ENCODE measurements around the gene MACROH2A1. TPM values are rescaled to one million over a fixed set of nuclear protein-coding genes. Genes with fewer than 3 reads are reported as not detected.

The MACROH2A1 gene
- total RNA-seq, 1 donor from 2014 or later = 219 TPM

DNA sequence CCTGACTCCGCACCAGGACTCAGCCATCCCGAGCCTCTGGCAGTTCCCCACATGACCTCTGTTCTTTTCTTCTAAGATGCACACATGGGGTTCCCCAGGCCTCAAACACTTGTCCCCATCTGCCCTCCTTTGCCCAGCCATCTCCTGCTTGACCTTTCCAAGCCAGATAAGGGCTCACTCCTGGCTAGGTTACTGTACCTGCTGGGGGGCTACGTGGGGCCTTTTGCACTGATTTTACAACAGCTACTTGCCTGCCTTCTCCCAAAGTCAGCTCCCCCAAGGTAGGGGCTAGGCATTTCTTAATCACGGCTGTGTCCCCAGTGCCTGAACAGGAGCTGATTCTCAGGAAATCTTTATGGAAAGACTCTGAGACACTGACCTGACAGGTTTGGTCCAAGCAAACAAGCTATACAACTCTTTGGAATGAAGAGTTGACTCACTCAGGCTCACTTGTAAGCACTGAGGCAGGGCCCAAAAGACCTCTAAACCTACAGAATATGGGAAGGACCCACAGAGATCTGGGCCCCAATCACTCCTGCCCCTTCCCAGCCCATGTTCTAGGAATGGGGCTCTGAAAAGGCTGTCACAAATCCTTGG, 2.5 kb downstream of the MACROH2A1 start:
- no peak for DNase-seq

DNA sequence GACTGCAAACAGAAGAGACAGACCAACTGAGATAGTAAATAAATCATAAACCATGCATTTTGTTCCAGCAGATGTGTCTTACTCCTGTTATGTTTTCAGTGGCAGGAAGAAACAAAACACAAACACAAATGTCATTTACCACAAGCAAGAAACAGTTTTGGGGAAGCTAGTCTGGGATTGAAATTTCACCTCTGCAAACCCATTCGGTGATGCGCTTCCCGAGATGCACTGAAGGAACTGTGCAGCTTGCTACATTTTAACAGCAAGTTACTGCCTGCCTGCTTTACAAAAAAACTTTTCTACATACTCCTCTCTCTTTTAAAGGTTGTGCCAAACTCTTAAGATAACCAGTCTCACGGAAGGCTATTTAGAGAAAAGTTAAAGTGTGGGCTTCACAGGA, 3.2 kb downstream of the MACROH2A1 start:
- no peak for DNase-seq

GRCh38 chr5:135395451-135395850, 3.6 kb downstream of the MACROH2A1 start:
- DNase-seq = no peak

- no peak for DNase-seq
Measured at GRCh38 chr5:135394095-135394494, 4.9 kb downstream of the MACROH2A1 start.

DNA sequence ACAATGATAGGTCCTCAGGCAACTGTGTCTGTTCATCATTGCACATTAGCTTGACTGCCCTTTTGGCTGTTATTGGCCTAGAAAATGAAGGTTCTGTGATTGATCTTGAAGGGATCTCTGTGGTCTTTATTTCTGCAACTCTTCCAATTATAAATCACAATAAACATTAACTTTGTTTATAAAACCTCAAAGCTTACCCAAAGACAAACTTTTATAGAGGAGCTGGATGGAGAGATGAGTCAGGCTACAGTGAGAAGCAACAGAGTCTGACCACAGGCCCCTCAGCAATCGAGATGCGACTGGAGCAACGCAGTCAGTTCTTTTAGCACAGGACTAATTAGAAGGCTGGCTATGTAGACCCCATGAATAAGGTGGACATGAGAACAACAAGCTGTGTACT, 5.3 kb downstream of the MACROH2A1 start:
- DNase-seq = no peak

DNA sequence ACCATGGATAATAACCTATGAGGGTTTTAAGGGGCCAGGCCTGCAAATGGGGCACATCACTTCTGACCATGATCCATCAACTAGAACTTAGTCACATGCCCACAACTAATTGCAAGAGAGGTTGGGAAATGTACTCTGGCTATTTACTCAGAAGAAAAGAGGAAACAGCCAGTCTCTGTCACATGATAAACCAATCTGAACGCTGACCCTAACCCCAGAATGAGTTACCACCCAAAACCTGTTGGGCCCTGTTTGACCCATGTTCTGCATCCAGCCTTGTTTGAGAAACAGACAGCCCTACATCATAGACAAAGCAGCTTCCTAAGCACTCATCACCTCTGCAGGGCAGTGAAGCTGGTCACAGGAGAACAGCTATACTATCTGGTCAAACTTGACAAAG, 5.8 kb downstream of the MACROH2A1 start:
- DNase-seq = no peak

DNA sequence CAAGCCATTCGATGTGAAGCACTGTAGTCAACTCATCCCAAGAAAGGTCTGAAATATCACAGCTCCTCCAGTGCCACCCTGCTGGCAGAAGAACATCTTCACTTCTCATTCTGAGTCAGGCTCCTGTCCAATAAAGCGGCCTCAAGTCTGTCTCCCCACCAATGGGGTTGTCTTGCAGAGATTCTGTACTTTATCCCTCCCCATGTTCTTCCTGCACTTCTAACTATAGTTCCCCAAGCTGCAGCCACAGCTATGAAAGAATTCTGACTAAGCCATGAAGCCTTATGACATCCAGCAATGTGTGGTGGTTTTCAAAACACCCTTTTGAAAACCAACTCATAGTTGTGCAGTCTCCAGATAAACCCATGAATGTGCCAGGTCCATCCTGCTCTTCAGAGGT, 6.8 kb downstream of the MACROH2A1 start:
- no peak for DNase-seq

GRCh38 chr5:135391869-135392255, 7.2 kb downstream of the MACROH2A1 start:
- no peak for DNase-seq

DNA sequence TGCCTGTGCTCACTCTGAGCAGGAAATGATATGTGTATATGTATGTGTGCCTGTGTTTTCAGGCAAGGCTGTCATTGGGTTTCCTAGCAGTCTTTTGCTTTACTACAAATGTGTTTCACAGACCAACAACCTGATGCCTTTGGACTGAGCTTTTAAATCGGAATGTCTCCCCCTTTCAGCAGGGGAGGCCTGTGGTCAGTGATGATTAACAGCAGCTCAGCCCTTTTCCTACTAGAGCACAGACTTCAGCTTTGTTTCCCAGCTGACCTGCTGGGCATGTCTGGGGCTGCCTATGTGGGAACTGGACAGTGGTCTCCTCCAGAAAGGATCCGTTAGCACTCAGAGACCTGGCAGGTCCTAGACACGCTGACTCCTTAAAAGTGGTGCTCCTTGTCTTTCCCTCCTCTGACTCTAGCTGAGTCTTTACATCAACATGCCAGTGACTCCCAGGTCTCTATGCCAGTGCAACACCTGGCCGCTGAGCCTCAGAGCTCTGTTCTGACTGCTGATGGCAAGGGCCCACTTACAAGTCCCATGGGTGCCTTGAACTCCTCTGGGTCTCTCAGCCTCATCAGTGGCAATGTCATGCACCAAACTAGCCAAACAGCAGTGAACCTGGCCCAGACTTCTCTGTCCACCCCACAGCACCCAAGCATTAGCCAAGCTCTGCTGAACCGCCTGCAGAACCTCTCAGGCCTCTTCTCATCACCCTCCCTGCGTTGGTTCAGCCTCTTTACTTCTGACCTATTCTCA, 7.7 kb downstream of the MACROH2A1 start:
- no peak for DNase-seq

DNA sequence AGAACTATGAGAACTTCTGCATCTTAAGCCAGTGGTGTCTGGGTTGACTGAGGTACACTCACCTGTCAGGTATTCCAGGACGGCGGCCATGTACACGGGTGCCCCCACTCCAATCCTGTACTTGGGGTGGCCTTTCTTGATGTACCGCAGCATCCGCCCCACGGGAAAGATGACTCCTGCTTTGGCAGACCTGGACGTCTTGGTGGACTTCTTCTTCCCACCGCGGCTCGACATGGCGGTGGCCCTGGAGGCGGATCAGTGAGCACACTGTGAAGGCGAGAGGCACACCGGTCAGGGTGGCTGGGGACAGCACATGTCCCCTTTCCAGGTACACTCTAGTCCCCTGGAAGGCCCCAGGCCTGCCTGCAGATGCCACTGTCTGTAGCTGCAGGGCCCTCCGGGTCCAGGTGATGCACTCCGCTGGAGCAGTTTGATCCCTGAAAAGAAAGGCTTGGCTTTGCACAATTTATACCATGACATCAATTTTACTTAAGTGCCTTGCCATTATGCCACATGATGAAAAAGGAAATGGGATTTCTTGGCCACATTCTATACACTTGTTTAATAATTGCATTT, 10.1 kb downstream of the MACROH2A1 start:
- no peak for DNase-seq

GRCh38 chr5:135387629-135387960, 11.4 kb downstream of the MACROH2A1 start:
- DNase-seq = no peak

DNA sequence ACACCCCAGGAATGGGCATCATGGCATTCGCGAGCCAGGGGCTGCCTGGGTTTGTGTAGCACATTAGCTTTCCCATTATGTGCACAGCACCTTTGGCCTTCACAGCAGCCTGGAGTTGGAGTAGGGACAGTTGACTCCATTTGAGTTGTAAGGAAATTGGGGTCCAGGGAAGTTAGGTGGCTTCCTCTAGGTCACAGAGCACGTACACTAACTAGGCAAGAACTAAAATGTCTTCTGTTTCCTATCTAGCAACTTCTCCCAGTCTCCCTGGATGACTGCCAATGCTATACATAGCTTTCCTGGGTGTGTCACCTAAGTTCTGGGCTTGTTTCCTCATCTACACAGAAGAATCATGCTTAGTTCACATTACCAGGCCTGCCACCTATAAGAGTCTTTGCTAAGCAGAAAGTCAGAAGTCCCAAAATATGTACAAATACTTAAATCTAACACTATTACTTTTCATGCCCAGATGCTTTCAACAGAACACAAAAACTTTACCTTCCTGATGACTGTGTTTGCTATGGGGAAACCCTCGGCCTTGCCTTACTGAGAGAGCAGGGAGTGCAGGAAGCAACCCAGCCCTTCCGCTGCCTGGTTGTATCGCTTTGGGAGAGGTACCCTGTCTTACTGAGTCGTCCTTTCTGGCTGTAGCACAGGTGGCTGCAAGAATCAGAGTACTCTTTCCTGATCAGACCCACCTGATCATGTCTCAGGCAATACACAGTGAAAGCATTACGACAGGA, 12.0 kb downstream of the MACROH2A1 start:
- DNase-seq = peak; percentile 61

- DNase-seq = peak; percentile 66
Measured at GRCh38 chr5:135386096-135386495, 12.9 kb downstream of the MACROH2A1 start.

DNA sequence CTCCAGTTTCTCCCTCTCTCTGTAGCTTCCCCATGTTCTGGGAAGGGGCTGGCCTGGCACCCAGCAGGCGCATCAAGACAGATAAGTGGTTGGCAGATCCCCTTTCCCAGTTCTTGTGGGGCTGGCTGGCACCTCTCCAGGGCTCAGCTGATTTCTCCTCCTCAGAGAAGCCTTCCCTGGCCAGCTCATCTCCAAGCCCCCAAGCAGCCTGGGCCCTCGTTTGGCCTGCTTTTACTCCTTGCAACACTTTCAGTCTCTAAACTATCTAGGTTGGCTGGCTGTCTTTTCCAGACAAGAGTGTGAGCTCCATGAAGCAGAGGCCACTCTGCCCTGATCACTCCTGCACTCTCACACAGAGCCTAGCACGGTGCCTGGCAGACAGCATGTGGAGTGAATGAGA, 13.5 kb downstream of the MACROH2A1 start:
- no peak for DNase-seq

DNA sequence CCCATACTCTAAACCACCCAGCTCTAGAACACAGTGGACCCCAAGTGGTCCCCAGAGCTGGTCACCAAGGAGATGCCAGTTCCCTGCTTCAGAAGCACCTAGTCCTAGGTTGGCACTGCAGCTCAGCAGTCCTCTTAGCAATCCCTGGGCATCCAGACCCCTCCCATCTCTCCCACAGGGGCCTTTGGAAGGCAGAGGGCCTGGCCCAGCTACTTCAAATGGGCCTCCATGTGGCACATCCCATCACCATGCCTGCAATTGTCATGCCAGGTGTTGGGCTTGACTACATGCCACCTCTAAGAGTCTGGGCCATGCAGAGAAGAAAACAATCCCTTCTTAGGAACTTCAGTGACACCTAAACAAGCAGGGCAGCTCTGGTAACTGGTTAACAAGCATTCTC, 14.1 kb downstream of the MACROH2A1 start:
- DNase-seq = no peak

DNA sequence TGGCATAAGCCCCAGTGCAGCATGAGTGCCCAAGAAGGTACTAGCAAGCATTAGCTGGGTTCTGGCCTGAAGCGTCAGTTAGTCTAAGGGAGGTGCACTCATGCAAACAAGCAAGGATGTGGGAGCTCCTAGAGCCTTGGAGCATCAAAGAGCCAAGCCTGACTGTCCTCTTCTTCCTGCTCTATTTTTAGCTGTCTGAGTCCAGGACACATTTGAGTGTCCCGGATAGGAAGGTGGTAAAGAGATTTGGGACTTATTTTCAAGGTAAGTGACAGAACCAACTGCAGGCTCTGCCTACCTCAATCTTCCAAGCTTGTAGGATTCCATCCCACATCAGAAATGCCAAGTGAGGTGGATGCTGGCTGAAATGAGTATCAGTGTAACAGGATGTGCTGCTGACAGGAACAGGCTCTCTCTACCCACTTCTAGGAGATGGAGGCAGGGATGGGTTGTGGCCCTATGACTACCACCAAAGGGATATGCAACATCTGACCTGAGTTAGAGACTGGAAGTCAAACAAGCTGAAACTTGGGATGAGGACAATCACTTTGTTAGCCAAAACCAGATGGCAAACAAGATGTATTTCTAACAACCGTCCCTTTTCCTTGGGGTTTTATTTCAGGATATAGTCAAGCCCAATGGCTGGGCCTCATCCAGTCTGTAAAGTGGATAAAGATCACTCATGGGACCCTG, 15.1 kb downstream of the MACROH2A1 start:
- DNase-seq = no peak

GRCh38 chr5:135382981-135383380, 16.1 kb downstream of the MACROH2A1 start:
- DNase-seq = no peak

DNA sequence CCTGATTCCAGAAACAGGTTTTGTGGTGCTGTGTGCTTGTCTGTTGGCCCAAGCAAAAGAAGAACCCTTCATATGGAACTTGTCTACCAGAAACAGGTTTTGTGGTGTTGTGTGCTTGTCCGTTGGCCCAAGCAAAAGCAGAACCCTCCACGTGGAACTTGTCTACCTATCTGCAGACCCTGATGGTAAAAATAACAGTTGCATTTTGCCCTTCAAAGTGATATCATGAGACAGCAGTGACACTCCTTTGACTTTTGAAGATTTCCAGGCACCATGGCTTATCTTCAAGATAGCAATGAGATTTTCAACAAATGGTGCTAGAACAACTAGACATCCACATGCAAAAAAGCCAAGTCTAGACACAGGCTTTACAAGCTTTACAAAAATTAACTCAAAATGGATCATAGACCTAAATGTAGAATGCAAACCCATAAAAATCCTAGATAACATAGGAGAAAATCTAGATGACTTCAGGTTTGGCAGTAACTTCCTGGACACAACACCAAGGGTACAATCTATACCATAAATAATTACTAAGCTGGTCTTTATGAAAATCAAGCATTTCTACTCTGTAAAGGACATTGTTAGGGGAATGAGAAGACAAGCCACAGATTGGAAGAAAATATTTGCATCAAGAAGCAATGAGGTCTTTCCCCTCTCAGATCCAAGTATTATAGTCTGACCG, 16.8 kb downstream of the MACROH2A1 start:
- DNase-seq = no peak

GRCh38 chr5:135379046-135379654, 19.9 kb downstream of the MACROH2A1 start:
- DNase-seq = no peak

GRCh38 chr5:135377751-135378680, 21.0 kb downstream of the MACROH2A1 start:
- no peak for DNase-seq
